Esophagus muscularis mucosa (tissue), 3 donors: ENCODE measurements around the gene HTT.

Experiments used
- CTCF ChIP-seq, 3 experiments: fragments of 200-600 bp in 2 of 3; fragments of 450-650 bp in 1 of 3; sonication (generic) in 2 of 3; IDR thresholded peaks; one replicate each; pipeline ENCODE4 v1.5.1; 2017 to 2019; ENCODE audit warnings: antibody characterized with exemption in 3 of 3, mild to moderate bottlenecking in 2 of 3, moderate library complexity in 1 of 3
- POLR2A ChIP-seq: fragments of 450-650 bp; IDR thresholded peaks from one replicate; pipeline ENCODE4 v1.6.1; 2017; ENCODE audit warnings: antibody characterized with exemption, moderate library complexity, mild to moderate bottlenecking, low read depth
- POLR2AphosphoS5 ChIP-seq, 2 donors: sonication (generic); formaldehyde crosslinking; IDR thresholded peaks; one replicate each; pipeline ENCODE4 v1.6.1; 2017; ENCODE audit warnings: antibody characterized with exemption in 2 of 2

DNA sequence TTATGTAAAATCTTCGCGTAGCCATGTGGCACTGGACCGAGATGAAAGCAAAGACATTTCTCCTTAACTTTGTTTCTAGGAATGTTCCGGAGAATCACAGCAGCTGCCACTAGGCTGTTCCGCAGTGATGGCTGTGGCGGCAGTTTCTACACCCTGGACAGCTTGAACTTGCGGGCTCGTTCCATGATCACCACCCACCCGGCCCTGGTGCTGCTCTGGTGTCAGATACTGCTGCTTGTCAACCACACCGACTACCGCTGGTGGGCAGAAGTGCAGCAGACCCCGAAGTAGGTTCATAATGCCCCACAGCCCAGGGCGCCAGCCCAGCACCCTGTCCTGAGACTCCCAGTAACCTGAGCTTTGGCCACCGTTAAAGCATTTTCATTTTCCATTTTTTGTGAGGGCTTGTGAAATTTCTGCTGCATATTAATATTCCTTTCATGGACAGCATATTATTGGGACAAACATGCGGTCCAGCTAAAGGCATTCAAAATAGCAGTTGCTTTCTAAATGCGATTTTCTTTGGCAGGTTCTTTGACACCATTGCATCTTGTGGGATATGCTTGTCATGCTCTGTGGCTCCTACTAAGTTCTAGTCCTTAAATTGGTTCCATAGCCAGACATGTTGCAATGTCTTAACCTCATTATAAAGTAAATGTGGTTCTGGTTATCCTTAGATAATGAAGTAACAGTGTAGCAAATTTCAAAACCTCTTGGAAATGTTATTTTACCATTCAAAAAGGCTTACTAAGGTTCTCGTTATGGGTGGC lies 125.4 kb downstream of the HTT start:
- TF ChIP-seq CTCF (IDR thresholded peaks at IDR 0.05) (no peak), POLR2AphosphoS5 (IDR thresholded peaks at IDR 0.05) (peak in 1 of 2 donors; percentile 54), POLR2A (no peak)
